GM10847 (cell line): ENCODE results near the gene CERS1.

Source experiments
- POLR2A ChIP-seq: IDR thresholded peaks from 2 replicates; pipeline ENCODE4 v1.6.1; 2011; ENCODE audit not compliant: insufficient read length; ENCODE audit errors: extremely low read depth

CERS1 gene

GRCh38 chr19:18850471-18851375 is 45.2 kb downstream of the CERS1 start:
- no peak for TF ChIP-seq POLR2A

- TF ChIP-seq POLR2A: no peak
Observed at GRCh38 chr19:18849838-18850400, 46.0 kb downstream of the CERS1 start.

- TF ChIP-seq POLR2A: no peak
Observed at GRCh38 chr19:18848878-18849661, 46.9 kb downstream of the CERS1 start.

- TF ChIP-seq POLR2A: no peak
Observed at GRCh38 chr19:18847549-18848463, 48.2 kb downstream of the CERS1 start.

- TF ChIP-seq POLR2A: no peak
Observed at GRCh38 chr19:18846862-18847548, 49.0 kb downstream of the CERS1 start.

GRCh38 chr19:18845961-18846360 is 50.0 kb downstream of the CERS1 start:
- no peak for TF ChIP-seq POLR2A

- no peak for TF ChIP-seq POLR2A
Observed at GRCh38 chr19:18844806-18845329, 51.1 kb downstream of the CERS1 start.

- TF ChIP-seq POLR2A: no peak
Observed at GRCh38 chr19:18843960-18844359, 52.0 kb downstream of the CERS1 start.

GRCh38 chr19:18842166-18842565 is 53.8 kb downstream of the CERS1 start:
- TF ChIP-seq POLR2A: no peak

- no peak for TF ChIP-seq POLR2A
Observed at GRCh38 chr19:18841400-18841799, 54.6 kb downstream of the CERS1 start.

GRCh38 chr19:18840288-18841267 is 55.4 kb downstream of the CERS1 start:
- no peak for TF ChIP-seq POLR2A

- no peak for TF ChIP-seq POLR2A
Observed at GRCh38 chr19:18839465-18840287, 56.3 kb downstream of the CERS1 start.
